GM21528 (cell line): ENCODE measurements around the gene ANKS1A.

Experiments
- ATAC-seq: cut with Tn5 transposase; IDR thresholded peaks from one replicate; pipeline ENCODE4 v1.9.1; 2021; ENCODE audit warnings: mild to moderate bottlenecking, moderate library complexity; ENCODE audit not compliant: unreplicated experiment, low FRiP score

The ANKS1A gene

DNA sequence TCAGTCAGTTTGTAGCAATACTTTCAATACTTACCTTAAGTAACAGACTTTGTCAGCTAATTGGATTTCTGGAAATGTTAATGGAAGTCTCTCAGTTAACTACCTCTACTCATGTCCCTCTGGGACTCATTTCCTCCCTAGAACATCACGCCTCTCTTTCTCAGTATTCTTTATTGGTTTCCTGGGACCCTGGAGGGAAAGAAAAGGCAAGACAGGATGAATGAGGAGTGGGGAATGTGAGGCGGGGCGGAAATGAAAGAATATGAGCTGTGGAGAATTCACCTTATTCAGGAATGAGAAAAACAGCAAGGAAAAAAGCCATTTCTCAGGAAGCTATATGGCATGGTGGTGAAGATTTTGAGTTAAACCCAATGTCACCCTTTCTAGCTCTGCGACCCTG is 62.7 kb downstream of the ANKS1A start:
- no peak for ATAC-seq

GRCh38 chr6:34953061-34954025 is 64.3 kb downstream of the ANKS1A start:
- ATAC-seq = no peak

DNA sequence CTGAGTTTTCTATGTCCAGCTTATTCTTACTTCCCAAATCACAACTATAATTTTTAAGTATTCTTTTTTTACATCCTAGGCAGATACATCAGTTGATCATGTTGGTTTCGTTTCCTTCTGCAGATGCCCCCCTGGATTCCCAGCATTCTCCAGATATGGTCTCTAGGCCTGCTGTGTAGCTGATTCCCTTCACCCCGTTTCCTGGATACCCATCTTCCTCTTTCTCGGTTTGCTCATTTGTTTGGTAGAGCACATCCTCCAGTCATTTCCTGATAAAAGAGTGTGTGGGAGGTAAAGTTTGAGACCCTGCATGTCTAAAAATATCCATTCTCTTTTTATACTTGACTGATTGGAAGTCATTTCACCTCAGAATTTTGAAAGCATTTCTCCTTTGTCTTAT is 66.4 kb downstream of the ANKS1A start:
- no peak for ATAC-seq

GRCh38 chr6:34957231-34957783 is 68.3 kb downstream of the ANKS1A start:
- no peak for ATAC-seq

GRCh38 chr6:34958734-34959133 is 69.7 kb downstream of the ANKS1A start:
- ATAC-seq = no peak

DNA sequence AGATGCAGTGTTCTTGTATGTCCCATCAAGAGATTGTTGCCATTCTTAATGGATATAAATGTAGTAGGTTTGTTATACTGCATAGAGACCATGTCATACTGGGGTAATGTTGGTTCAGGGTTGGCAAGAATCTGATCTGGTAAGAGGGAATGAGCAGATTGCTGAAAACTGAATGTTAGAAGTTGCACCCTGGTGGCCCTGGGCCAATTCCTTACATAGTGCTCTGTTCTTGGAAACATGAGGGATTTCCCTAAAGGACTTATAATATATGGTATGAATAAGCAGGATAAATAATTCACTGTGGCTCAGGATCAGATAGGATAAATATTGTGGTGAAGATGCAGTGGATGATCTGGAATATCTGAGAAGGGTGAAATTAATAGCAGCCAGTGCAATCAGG is 70.2 kb downstream of the ANKS1A start:
- no peak for ATAC-seq

DNA sequence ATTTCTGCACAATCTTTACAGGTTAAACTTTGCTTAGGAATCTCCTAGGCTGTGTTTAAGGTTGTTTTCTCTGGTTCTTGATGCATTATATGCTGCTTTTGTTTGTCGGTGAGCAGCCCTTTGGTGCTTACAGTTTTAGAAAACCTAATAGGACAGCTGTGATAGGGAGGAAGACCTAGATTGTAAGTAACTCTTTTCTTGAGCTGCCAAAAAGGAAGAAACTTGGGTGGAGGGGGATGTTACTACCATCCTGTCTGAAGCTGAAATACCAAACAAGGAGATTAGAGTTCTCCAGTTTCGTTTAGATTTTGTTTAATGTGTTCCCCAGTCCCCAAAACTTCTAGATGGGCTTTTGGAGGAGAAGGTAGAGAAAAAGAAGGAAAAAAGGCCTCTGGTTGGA is 72.0 kb downstream of the ANKS1A start:
- ATAC-seq = no peak

- ATAC-seq = no peak
These were observed 72.5 kb downstream of the ANKS1A start for GRCh38 chr6:34961574-34961973.

DNA sequence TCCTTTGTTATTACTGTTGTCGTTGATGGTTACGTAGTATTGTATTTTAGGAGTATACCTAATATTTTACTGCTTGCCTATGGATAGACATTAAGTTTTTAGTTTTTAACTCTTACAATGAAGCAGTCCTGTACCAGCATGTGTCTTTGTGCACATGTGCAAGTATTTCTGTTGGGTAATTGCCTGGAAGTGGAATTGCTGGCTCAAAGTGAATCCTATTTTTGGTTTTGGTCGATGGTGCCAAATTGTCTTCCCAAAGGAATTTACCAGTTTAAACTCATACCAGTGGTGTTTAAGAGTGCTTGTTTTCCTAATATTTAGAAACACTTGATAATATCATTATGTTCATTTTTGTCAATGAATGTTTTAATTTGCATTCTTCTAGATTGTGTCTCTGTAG is 75.5 kb downstream of the ANKS1A start:
- no peak for ATAC-seq

GRCh38 chr6:34967461-34967860 is 78.4 kb downstream of the ANKS1A start:
- ATAC-seq = no peak

DNA sequence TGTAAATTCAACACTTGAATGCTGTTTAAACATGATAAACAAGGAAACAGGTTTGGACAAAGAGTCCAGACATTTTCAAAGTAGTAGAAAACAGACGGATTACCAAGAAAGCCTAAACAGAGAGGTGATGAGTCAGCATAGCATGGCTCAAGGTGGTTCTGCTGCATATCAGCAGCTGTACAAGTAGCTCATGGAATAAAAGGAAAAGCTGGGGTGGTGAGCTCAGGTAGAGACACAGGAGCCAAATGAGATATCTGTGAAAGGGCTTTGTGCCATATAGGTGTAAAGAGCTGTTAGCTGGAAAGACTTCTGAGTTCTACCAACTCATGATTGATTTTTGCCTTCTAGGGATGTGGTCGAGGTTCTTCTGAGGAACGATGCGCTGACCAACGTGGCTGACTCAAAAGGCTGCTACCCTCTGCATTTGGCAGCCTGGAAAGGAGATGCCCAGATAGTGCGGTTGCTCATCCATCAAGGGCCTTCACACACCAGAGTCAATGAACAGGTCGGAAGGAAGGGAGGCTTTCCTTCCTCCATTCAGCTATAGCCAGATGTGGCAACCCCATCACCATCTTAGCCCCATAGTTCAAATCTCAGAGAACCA is 80.7 kb downstream of the ANKS1A start:
- ATAC-seq = no peak

GRCh38 chr6:34970488-34970887 is 81.4 kb downstream of the ANKS1A start:
- no peak for ATAC-seq

GRCh38 chr6:34970957-34971356 is 81.9 kb downstream of the ANKS1A start:
- no peak for ATAC-seq

- ATAC-seq = no peak
These were observed 84.6 kb downstream of the ANKS1A start for GRCh38 chr6:34973547-34974248.

- no peak for ATAC-seq
These were observed 85.2 kb downstream of the ANKS1A start for GRCh38 chr6:34974249-34974642.

DNA sequence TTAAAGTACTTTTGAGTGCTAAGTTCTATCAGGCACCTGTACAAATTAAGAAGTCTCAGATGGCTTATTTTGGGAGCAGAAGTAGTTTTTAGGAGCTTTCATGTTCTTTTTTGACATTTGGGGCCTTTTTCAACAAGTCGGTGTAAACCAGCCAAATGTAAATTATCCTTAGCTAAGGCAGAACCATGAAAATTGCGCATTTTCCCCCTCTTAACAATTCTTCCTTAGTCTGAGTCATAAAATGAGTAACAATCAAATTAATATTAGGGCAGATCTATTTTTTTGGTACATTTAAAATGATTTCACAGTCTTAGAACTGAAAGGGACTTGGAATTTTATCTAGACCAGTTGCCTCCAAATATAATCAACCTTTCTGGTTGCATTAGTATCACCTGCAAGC is 87.2 kb downstream of the ANKS1A start:
- no peak for ATAC-seq

DNA sequence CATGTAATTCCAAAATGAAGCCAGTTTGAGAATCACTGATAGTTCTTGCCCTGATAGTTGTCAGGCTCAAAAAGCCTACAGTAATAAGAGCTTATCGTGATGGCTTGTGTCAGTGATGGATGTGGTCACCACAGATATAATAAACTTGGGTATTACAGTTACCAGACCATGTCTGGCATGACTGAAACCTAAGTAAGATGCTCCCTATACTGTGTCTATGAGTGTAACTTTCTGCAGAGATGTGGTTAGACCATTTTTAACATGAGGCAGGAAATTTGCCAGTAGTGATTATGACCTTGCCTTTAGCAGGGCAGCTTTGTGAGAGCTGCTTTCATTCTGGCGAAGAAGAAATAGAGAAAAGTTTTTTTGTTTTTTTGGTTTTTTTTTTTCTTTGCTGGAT is 90.2 kb downstream of the ANKS1A start:
- ATAC-seq = no peak

- no peak for ATAC-seq
These were observed 90.9 kb downstream of the ANKS1A start for GRCh38 chr6:34979994-34980393.

- no peak for ATAC-seq
These were observed 92.3 kb downstream of the ANKS1A start for GRCh38 chr6:34981366-34981765.

DNA sequence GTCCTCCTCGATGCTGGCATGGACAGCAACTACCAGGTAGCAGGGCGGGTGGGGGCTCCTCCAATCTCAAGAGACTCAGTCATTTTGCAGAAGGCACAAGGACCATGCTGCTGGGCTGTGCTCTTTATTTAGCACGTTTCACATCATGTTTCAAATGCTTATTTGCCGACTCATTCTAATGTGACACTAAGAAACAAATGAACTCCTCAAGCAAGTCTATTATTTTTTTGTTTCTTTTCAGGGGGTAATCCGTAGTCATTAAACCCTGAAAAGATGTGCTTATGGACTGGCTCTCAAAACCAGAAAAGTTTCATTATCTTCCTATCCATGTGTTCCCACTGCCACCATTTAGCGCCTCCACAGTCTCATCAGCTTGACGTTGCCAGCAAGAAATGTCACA is 92.9 kb downstream of the ANKS1A start:
- ATAC-seq = no peak

DNA sequence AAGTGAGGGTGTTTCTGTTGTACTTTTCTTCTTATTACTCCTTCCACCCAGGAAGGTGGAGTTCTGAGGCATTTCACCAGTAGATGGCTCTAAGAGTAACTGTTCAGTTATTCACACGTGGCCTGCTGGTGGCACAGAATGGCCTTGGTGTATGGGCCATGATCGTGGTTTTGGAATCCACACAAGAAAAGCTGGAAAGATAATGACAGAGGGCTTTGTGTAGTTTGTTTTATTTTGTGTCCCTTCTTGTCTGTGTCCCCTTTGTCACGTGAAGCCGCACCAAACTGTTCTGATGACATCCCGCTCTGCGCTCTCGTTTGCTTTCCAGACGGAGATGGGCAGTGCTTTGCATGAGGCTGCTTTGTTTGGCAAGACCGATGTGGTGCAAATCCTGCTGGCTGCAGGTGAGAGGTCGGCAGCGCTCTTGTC is 93.4 kb downstream of the ANKS1A start:
- ATAC-seq = no peak
